Gastroesophageal sphincter (tissue), 3 donors: ENCODE measurements around the gene DENND1B.

Experiments used
- CTCF ChIP-seq, 4 experiments: fragments of 200-600 bp in 2 of 4; fragments of 450-650 bp in 2 of 4; sonication (generic) in 1 of 4; IDR thresholded peaks; one replicate each; pipeline ENCODE4 v1.5.1; 2017 to 2019; ENCODE audit warnings: antibody characterized with exemption in 4 of 4, mild to moderate bottlenecking in 2 of 4, moderate library complexity in 2 of 4
- EP300 ChIP-seq: sonication (generic); formaldehyde crosslinking; IDR thresholded peaks from one replicate; pipeline ENCODE4 v1.6.1; 2017; ENCODE audit warnings: antibody characterized with exemption, mild to moderate bottlenecking
- POLR2A ChIP-seq, 2 donors: fragments of 450-650 bp; IDR thresholded peaks; one replicate each; pipeline ENCODE4 v1.6.1; 2017; ENCODE audit warnings: antibody characterized with exemption in 2 of 2, mild to moderate bottlenecking in 2 of 2, moderate library complexity in 1 of 2

- TF ChIP-seq POLR2A (IDR thresholded peaks at IDR 0.05) (no peak), CTCF (IDR thresholded peaks at IDR 0.05) (no peak), EP300 (no peak)
These were observed 3.2 kb downstream of the DENND1B start for GRCh38 chr1:197771904-197772556.
